HG02943 (cell line): ENCODE data around the gene MYH2.
"Not testable (repeated sequence)": the region's sequence is repeated elsewhere in the genome, so short reads cannot be mapped to it uniquely, and the experiment has no call there.

Source experiments
- ATAC-seq: cut with Tn5 transposase; IDR thresholded peaks from one replicate; pipeline ENCODE4 v1.9.1; 2021; ENCODE audit warnings: mild to moderate bottlenecking, low read depth, moderate library complexity; ENCODE audit not compliant: unreplicated experiment

Gene MYH2

GRCh38 chr17:10549096-10549842 lies at the start of gene MYH2:
TSS of gene MYH2 (minus strand) at chr17:10549658. CDS start at chr17:10547920, 1,738 bp downstream.
- ATAC-seq, result no peak

- no peak for ATAC-seq
Observed at GRCh38 chr17:10598621-10599020, 49.2 kb upstream of the MYH2 start.

- ATAC-seq, result no peak
Observed at GRCh38 chr17:10589553-10590145, 40.2 kb upstream of the MYH2 start.

- no peak for ATAC-seq
Observed at GRCh38 chr17:10585529-10585928, 36.1 kb upstream of the MYH2 start.

GRCh38 chr17:10583834-10584233 lies 34.4 kb upstream of the MYH2 start:
- no peak for ATAC-seq

- peak; percentile 89 for ATAC-seq
Observed at GRCh38 chr17:10579270-10579669, 29.8 kb upstream of the MYH2 start.

GRCh38 chr17:10574324-10574723 lies 24.9 kb upstream of the MYH2 start:
- no peak for ATAC-seq

- ATAC-seq, result no peak
Observed at GRCh38 chr17:10563991-10564660, 14.7 kb upstream of the MYH2 start.

GRCh38 chr17:10558049-10558448 lies 8.6 kb upstream of the MYH2 start:
- ATAC-seq, result no peak

- no peak for ATAC-seq
Observed at GRCh38 chr17:10557422-10557821, 8.0 kb upstream of the MYH2 start.

- no peak for ATAC-seq
Observed at GRCh38 chr17:10556301-10557005, 7.0 kb upstream of the MYH2 start.

GRCh38 chr17:10550014-10550413 lies 556 bp upstream of the MYH2 start:
- no peak for ATAC-seq

GRCh38 chr17:10547351-10547750 lies 2.1 kb downstream of the MYH2 start:
- ATAC-seq, result no peak

GRCh38 chr17:10543486-10543885 lies 6.0 kb downstream of the MYH2 start:
- not testable (repeated sequence) for ATAC-seq

- ATAC-seq, result not testable (repeated sequence)
Observed at GRCh38 chr17:10541179-10541578, 8.3 kb downstream of the MYH2 start.

GRCh38 chr17:10532026-10532425 lies 17.4 kb downstream of the MYH2 start:
- ATAC-seq, result no peak

GRCh38 chr17:10527419-10527818 lies 22.0 kb downstream of the MYH2 start:
- no peak for ATAC-seq

GRCh38 chr17:10526517-10526916 lies 22.9 kb downstream of the MYH2 start:
- no peak for ATAC-seq

- no peak for ATAC-seq
Observed at GRCh38 chr17:10523064-10523463, 26.4 kb downstream of the MYH2 start.

GRCh38 chr17:10521949-10522348 lies 27.5 kb downstream of the MYH2 start:
- ATAC-seq, result no peak
